Measurements from ENCODE around the gene TRAP1.
"Not testable (repeated sequence)": the region's sequence is repeated elsewhere in the genome, so short reads cannot be mapped to it uniquely, and the experiment has no call there.

The TRAP1 gene

GRCh38 chr16:3735541-3735940 is 18.2 kb upstream of the TRAP1 start:
- no peak for DNase-seq

DNA sequence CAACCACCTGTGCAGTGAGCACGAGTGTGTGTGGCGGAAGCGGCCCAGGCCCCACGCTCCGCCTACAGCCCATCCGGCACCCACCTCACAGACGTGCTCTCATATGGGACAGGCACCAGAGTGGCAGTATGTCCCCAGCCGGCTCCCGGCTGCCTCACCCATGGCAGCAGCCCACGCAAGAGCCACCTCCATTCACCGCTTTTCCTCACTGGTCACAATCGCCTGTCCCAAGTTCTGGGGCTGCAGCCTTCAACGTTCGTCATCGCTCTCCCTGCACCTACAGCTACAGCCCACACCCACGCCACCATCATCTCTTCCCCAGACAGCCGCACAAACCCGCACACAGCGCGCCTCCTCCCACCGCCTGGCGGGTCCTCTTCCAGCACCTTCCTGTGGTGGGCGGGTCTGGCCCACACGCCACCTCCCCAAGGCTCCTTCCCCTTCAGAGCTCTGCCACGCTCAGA is 17.5 kb upstream of the TRAP1 start:
- no peak for DNase-seq

DNA sequence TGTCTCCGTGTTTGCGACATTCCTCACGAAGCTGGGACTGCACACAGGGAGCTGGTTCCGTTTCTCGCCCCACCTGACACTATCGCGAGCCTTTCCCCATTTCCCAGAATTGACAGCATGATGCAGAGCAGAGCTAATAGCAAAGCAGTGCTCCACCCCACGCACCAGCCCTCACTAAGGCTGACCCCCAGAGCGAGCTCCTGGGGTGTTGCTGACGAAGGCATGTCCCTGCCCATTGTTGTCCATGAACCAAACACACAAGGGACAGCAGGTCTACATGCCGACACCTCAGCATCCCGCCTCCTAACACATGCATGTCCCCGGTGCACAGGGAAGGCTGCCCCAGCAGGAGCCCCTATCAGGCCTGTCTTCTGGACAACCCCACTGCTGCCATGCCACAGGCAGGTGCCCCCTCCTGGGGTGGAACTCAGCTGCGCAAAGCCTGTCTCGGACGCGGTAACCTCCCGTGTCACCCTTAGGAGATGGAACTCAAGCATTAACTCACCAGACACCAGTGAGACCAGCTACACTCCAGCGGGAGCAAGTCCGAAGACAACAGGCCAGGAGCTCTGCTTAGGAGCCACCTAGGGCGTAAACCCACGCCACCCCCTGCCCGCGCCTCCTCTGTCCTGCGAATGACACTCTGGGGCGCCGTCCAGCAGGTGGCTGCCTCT is 16.9 kb upstream of the TRAP1 start:
- DNase-seq = no peak

- no peak for DNase-seq
These were observed 14.8 kb upstream of the TRAP1 start for GRCh38 chr16:3732171-3732570.

GRCh38 chr16:3731126-3731935 is 14.0 kb upstream of the TRAP1 start:
- DNase-seq = no peak

GRCh38 chr16:3730161-3731125 is 13.1 kb upstream of the TRAP1 start:
- no peak for DNase-seq

GRCh38 chr16:3729161-3730112 is 12.1 kb upstream of the TRAP1 start:
- no peak for DNase-seq

DNA sequence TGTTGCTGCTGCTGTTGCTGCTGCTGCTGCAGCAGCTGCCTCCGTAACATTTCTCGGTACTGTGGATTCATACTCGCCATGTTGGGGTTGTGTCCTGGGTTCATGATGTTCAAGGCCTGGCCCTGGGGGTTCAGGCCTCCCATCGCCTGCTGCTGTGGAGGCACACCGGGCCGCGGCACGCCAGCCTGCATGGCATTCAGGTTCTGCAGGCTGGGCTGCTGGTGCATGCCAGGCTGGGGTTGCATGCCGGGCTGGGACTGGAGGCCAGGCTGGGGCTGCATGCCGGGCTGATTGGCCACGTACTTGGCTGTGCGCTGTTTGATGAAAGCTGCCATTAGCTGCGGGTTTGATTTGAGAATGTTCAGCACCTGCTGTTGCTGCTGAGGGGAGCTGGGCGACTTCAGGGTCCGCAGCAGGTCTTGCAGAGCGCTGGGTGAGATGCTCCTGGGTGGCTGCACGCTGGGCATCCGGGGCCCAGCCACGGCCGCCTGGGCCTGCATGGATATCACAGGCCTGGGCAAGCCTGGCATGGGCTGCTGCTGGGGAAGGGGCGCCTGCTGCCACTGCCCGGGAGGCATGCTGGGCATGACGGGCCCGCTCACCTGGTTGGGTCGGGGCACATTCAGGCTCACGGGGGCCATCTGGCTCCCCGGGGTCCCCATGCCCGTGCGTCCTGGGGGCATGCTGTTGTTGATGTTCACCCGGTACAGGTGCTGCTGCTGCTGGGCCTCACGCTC is 11.3 kb upstream of the TRAP1 start:
- DNase-seq = no peak

DNA sequence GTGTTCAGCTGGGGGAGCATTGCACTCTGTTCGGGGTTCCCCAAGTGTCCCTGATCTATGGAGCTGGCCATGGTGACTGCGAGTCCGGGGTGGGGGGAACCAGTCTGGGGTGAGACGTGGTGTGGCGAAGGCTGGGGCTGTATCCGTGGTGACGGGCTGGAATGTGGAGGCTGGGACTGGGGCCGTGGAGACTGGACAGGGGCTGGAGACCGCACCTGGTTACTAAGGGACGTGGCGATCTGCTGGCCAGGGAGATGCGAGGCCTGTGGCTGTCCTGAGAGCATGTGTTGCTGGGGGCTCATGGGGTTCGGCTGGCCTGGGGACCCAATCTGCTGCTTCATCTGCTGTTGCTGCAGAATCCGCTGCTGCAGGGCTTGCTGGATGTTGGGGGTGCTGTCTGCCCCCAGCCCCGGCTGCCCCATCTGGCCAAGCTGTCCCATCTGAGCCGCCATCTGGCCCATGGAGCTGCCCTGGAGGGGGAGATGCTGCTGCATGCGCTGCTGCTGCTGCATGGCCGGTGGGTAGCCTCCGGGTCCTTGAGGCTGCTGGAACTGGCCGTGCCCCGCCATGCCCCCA is 10.6 kb upstream of the TRAP1 start:
- DNase-seq = no peak

- DNase-seq = no peak
These were observed 8.8 kb upstream of the TRAP1 start for GRCh38 chr16:3726021-3726687.

- DNase-seq = no peak
These were observed 8.0 kb upstream of the TRAP1 start for GRCh38 chr16:3725276-3725675.

DNA sequence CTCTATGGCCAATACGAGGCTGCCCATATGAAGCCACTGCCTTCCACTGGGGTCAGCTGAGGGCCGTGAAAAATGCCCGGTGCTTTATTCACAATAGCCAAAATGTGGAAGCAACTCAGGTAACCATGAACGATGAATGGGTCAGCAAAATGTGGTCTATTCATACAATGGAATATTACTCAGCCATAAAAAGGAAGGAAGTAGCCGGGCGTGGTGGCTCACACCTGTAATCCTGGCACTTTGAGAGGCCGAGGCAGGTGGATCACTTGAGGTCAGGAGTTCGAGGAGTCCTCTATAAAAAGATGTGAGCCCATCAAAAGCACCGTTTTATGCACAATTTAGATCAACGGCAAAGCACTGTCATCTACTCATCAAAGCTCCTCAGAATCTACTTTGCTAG is 5.2 kb upstream of the TRAP1 start:
- DNase-seq = no peak

DNA sequence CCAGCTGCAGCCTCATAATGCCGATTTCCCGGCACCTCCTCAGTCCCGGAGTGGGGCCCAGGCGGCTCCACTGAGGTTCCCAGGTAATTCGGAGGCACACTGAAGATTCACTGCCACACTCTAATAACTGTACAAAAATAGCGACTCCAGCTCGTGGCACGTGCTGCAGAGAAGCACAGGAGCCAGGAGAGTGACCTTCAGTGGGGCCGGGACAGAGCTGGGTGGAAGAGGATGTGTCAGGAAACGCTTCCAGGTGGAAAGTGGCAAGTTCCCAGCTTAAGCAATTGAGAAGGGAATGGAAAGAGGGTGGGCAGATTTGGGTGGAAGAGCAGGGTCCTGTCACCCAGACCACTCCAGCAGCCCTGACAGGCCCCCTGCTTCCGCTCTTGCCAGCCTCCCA is 3.1 kb upstream of the TRAP1 start:
- no peak for DNase-seq

GRCh38 chr16:3718628-3719027 is 1.3 kb upstream of the TRAP1 start:
- DNase-seq = no peak

GRCh38 chr16:3718019-3718391 is 681 bp upstream of the TRAP1 start:
- no peak for DNase-seq

GRCh38 chr16:3716831-3717234 is 491 bp downstream of the TRAP1 start:
- DNase-seq = no peak

DNA sequence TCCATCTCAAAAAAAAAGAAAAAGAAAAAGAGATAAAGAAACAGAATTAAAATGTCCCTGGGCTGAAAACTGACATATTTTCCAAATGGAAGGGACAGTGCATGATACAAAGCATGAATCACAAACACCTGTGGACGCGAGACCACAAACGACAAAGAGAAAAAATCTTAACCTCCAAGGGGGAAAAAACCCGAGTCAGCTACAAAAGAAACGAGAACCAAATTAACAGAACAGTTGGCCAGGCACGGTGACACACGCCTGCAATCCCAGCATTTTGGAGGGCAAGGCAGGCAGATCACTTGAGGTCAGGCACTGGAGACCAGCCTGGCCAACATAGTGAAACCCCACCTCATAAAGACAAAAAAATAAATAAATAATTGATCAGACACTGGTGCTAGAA is 1.9 kb downstream of the TRAP1 start:
- no peak for DNase-seq

- not testable (repeated sequence) for DNase-seq
These were observed 2.9 kb downstream of the TRAP1 start for GRCh38 chr16:3714378-3714777.

- DNase-seq = no peak
These were observed 3.6 kb downstream of the TRAP1 start for GRCh38 chr16:3713587-3714242.

DNA sequence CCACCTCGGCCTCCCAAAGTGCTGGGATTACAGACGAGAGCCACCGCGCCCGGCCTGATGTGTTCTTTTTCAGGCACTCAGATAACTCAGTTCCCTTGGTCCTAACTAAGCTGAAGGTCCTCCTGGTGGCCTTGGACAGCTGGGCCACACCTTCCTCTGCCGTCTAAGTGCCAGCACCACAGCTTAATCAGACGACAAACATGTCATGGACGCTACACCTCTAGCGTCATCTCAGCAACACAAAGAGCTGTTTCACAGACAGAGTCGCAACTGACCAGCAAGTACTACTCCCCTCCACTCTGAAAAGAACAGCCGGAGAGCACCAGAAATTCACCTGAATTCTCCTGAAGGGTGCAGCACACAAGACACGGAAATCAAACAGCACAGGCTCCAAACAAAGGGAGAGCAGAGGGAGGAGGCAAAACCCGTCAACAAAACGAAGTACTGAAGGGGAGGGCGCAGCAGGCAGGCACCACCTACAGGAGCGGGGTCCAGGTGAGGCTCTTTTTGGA is 4.4 kb downstream of the TRAP1 start:
- DNase-seq = no peak
